K562 (cell line): ENCODE results near the gene BCL2L1. TPM values are rescaled to one million over a fixed set of nuclear protein-coding genes. Genes with fewer than 3 reads are reported as not detected.
A peak's percentile ranks its signal among the peaks of the same experiment; 100 is the strongest.

ENCODE experiments used
- ATAC-seq: fragments of 200-7000 bp; cut with Tn5 transposase; 3 replicates; pipeline ENCODE4 v1.9.1; 2020; ENCODE audit warnings: moderate library complexity
- BruUV-seq: library from RNA; stranded (reverse); fragments of 400-500 nt; replicated peaks from 2 replicates; lab custom pipeline; 2021; lab: Mats Ljungman, UMichigan
- CTCF ChIA-PET: fragments of 300-600 bp; formaldehyde crosslinking; extraction: SDS; loops from one replicate; lab custom pipeline; 2021; ENCODE audit warnings: low intra/inter-chr PET ratio; lab: Yijun Ruan, JAX
- POLR2A ChIA-PET: fragments of 300-600, 350-650 bp; sonication (Branson Sonifier 250); formaldehyde crosslinking; extraction: SDS; loops from one replicate; lab custom pipeline; 2021; ENCODE audit warnings: antibody characterized with exemption, inconsistent platforms; lab: Yijun Ruan, JAX
- DNase-seq, 4 experiments: peaks; one replicate each; pipeline versions ENCODE4 v3.0.0 to v3.0.0-alpha.2; 2011 to 2018; ENCODE audit warnings: low spot score in 3 of 4, mixed read lengths in 3 of 4; ENCODE audit errors: extremely low read depth in 1 of 4
- FAIRE-seq: peaks from 2 replicates; lab custom pipeline; 2011; peaks lifted over from hg19 to GRCh38; lab: Jason Lieb, UNC
- H2AFZ ChIP-seq: 2 replicates; pipeline ENCODE4 v1.6.0; 2011; ENCODE audit warnings: low read depth, low read length, control low read depth, inconsistent platforms
- H3K27ac ChIP-seq: fragments of 200-600 bp; 3 replicates; pipeline ENCODE4 v1.8.0; 2011; ENCODE audit warnings: low read depth, mild to moderate bottlenecking, control low read depth, inconsistent platforms, low read length, moderate library complexity, mixed read lengths; ENCODE audit errors: extremely low read depth
- H3K27me3 ChIP-seq, 2 experiments: fragments of 300-600 bp in 1 of 2; 2 replicates in 1 of 2; 3 replicates in 1 of 2; pipeline versions ENCODE4 v1.6.0 to v1.8.0; 2011; ENCODE audit warnings: inconsistent platforms in 2 of 2, low read length in 2 of 2, mild to moderate bottlenecking in 1 of 2, mixed read lengths in 1 of 2, moderate library complexity in 1 of 2; ENCODE audit not compliant: control insufficient read depth in 2 of 2, insufficient read depth in 2 of 2
- H3K36me3 ChIP-seq: fragments of 300-600 bp; 3 replicates; pipeline ENCODE4 v1.8.0; 2011; ENCODE audit warnings: mild to moderate bottlenecking, low read length, inconsistent platforms; ENCODE audit not compliant: control insufficient read depth, insufficient read depth
- H3K4me1 ChIP-seq, 2 experiments: fragments of 200-600 bp in 1 of 2; replicated peaks in 1 of 2; 2 replicates in 1 of 2; 3 replicates in 1 of 2; pipeline versions ENCODE4 v1.5.1 to v1.8.0; 2011; ENCODE audit warnings: inconsistent platforms in 2 of 2, low read length in 2 of 2, mild to moderate bottlenecking in 1 of 2, mixed read lengths in 1 of 2, moderate library complexity in 1 of 2; ENCODE audit not compliant: control insufficient read depth in 2 of 2, insufficient read depth in 2 of 2
- H3K4me2 ChIP-seq: 2 replicates; pipeline ENCODE4 v1.6.1; 2011; ENCODE audit warnings: low read length, control low read depth, inconsistent platforms, mixed read lengths; ENCODE audit not compliant: insufficient read depth
- H3K4me3 ChIP-seq: fragments of 200-600 bp; sonication (generic), shearing (Covaris generic); 2 replicates; pipeline ENCODE4 v1.5.1; 2016; ENCODE audit warnings: control low read depth, inconsistent platforms
- H3K79me2 ChIP-seq: fragments of 200-600 bp; 3 replicates; pipeline ENCODE4 v1.8.0; 2011; ENCODE audit warnings: low read length, inconsistent platforms; ENCODE audit not compliant: control insufficient read depth, insufficient read depth
- H3K9ac ChIP-seq, 2 experiments: 2 replicates each; pipeline versions ENCODE4 v1.6.0 to v1.6.1; 2011; ENCODE audit warnings: low read depth in 2 of 2, low read length in 2 of 2, control low read depth in 1 of 2, inconsistent platforms in 1 of 2, mild to moderate bottlenecking in 1 of 2, mixed read lengths in 1 of 2; ENCODE audit not compliant: insufficient read depth in 1 of 2
- H3K9me1 ChIP-seq: one replicate; pipeline ENCODE4 v1.6.0; 2011; ENCODE audit warnings: inconsistent platforms, mild to moderate bottlenecking, low read length, moderate library complexity; ENCODE audit not compliant: control insufficient read depth, insufficient read depth
- H3K9me3 ChIP-seq: replicated peaks from 2 replicates; pipeline ENCODE4 v1.5.1; 2011; ENCODE audit warnings: low read depth, low read length, inconsistent platforms; ENCODE audit not compliant: control insufficient read depth, insufficient read depth
- H4K20me1 ChIP-seq: replicated peaks from 2 replicates; pipeline ENCODE4 v1.6.1; 2011; ENCODE audit warnings: low read length, inconsistent platforms, mixed read lengths; ENCODE audit not compliant: control insufficient read depth, insufficient read depth
- SRSF3 ChIP-seq: fragments of 200-400 bp; formaldehyde crosslinking; IDR thresholded peaks from 2 replicates; pipeline ENCODE4 v1.6.1; 2016; ENCODE audit warnings: mild to moderate bottlenecking, low read length, moderate library complexity; ENCODE audit not compliant: insufficient read depth
- ZNF407 ChIP-seq: fragments of 450-650 bp; IDR thresholded peaks from 2 replicates; pipeline ENCODE4 v1.6.1; 2016; ENCODE audit warnings: low read depth
- WGBS: fragments of 100-300 bp; shearing (Covaris generic); methylation state at CpG from one replicate; pipeline ENCODE4 v1.1.6; 2016; ENCODE audit warnings: low coverage, mixed read lengths; ENCODE audit not compliant: insufficient coverage; ENCODE audit errors: missing lambda C conversion rate; 5-methylcytosine and 5-hydroxymethylcytosine counted together
- in situ Hi-C: fragments of 300-500 bp; cut with MboI; formaldehyde crosslinking; loops from 4 replicates; pipeline ENCODE4 v1.15.0; 2018; ENCODE audit warnings: inconsistent platforms, mixed read lengths
- intact Hi-C: fragments of 100-400 bp; cut with micrococcal nuclease; formaldehyde crosslinking; loops from 2 replicates; pipeline ENCODE4 v1.14.2; 2022
- polyA plus RNA-seq, 8 experiments: library from polyadenylated mRNA; depleted of rRNA in 4 of 8; stranded (reverse) in 5 of 8; unstranded in 3 of 8; fragments of >200 nt; fragmentation: Nextera tagmentation in 2 of 8; fragmentation: Illumina TruSeq in 1 of 8; extraction: Ambion mirVana in 2 of 8; extraction: Trizol in 1 of 8; gene quantifications; 2 replicates each; pipeline versions ENCODE4 v1.2.1 to v1.2.3, GENCODE V29; 2011 to 2014; ENCODE audit warnings: inconsistent platforms in 1 of 8, missing spikeins in 1 of 8
- total RNA-seq, 7 experiments: library from RNA; depleted of rRNA in 6 of 7; stranded (reverse); fragments of >200 nt in 6 of 7; fragmentation: Illumina TruSeq in 2 of 7; extraction: Trizol in 2 of 7; gene quantifications; 2 replicates each; pipeline versions ENCODE4 v1.2.1 to v1.2.3, GENCODE V29; 2011 to 2021; ENCODE audit warnings: low replicate concordance in 1 of 7

The BCL2L1 gene
- total and polyA plus RNA-seq, 9 of the 15 experiments (the other 6 are each of a cell fraction or from before 2014, with no cell fraction given), result 3.3 to 182 (median 120) TPM

GRCh38 chr20:31759836-31760518, 37.3 kb upstream of the BCL2L1 start:
- in situ Hi-C loops (no loop called here), intact Hi-C loops (no loop called here)
- Histone ChIP-seq H3K4me1 (no peaks in the 10 kb centered on the region), H3K9ac (no peak overlapping the region), H3K36me3 (peaks cover 80% of the 10 kb centered on the region), H3K27me3 (no peaks in the 10 kb centered on the region), H3K4me3 (no peak overlapping the region), H3K4me2 (no peak overlapping the region), H3K9me3 (no peaks in the 10 kb centered on the region), H3K27ac (no peak overlapping the region), H3K9me1 (no peaks in the 10 kb centered on the region), H2AFZ (no peak overlapping the region), H4K20me1 (0 out of 2 replicates have a peak, but pooled peaks cover 6% of the 10 kb centered on the region), H3K79me2 (peaks cover 80% of the 10 kb centered on the region)
- DNase-seq, result no peak
- ChIA-PET POLR2A (interaction anchor here (1.0 to 1.4 kb wide), 3 partner anchors 8 to 12 kb away, joined by 3 to 5 read pairs (median 3); no protein-coding TSS in a partner anchor), CTCF (no interaction called here)
- TF ChIP-seq ZNF407 (no peak), SRSF3 (no peak)
- no peak for FAIRE-seq
- TSS peak; percentile 5 for BruUV-seq
- 92% methylated on average over 2 of the region's 2 CpGs for WGBS
- no peak for ATAC-seq
